AG04449 (cell line): ENCODE measurements around the gene THSD1.

Experiments
- CTCF ChIA-PET: fragments of 350-600 bp; formaldehyde crosslinking; extraction: SDS; loops from one replicate; lab custom pipeline; 2021; ENCODE audit warnings: antibody characterized with exemption; lab: Yijun Ruan, JAX
- POLR2A ChIA-PET: fragments of 400-600, 350-600 bp; formaldehyde crosslinking; extraction: SDS; loops from one replicate; lab custom pipeline; 2020; ENCODE audit warnings: antibody characterized with exemption, inconsistent platforms; lab: Yijun Ruan, JAX
- DNase-seq: peaks from one replicate; pipeline ENCODE4 v3.0.0-alpha.2; 2010; ENCODE audit warnings: low read depth, low spot score
- H3K4me3 ChIP-seq: 2 replicates; pipeline ENCODE4 v1.5.1; 2011; ENCODE audit warnings: low read depth, mild to moderate bottlenecking, control low read depth, low read length
- CTCF ChIP-seq: IDR thresholded peaks from one replicate; pipeline ENCODE4 v1.5.1; 2011; ENCODE audit warnings: mild to moderate bottlenecking, moderate library complexity, low read length, control low read depth, inconsistent platforms; ENCODE audit not compliant: insufficient read depth; ENCODE audit errors: missing control alignments

The THSD1 gene

GRCh38 chr13:52405369-52405766 is 604 bp downstream of the THSD1 start:
- peak overlapping the region; percentile 66 for H3K4me3 ChIP-seq
- DNase-seq, result no peak
- ChIA-PET CTCF (interaction anchor here (0.9 kb wide), 1 partner anchor 45 kb away, joined by 4 read pairs; no protein-coding TSS in a partner anchor), POLR2A (no interaction called here)
- no peak for TF ChIP-seq CTCF

- H3K4me3 ChIP-seq, result no peak overlapping the region
- CTCF ChIA-PET, result interaction anchor here (2.7 kb wide), 1 partner anchor 51 kb away, joined by 12 read pairs; the partner anchor contains the start of gene VPS36
- no peak for DNase-seq
- TF ChIP-seq CTCF, result no peak
- POLR2A ChIA-PET, result no interaction called here
Observed at GRCh38 chr13:52399708-52400107, 6.3 kb downstream of the THSD1 start.

GRCh38 chr13:52399046-52399445 is 6.9 kb downstream of the THSD1 start:
- H3K4me3 ChIP-seq, result no peak overlapping the region
- DNase-seq, result no peak
- POLR2A ChIA-PET, result no interaction called here
- no peak for TF ChIP-seq CTCF
- CTCF ChIA-PET, result interaction anchor here (2.7 kb wide), 1 partner anchor 52 kb away, joined by 12 read pairs; the partner anchor contains the start of gene VPS36

GRCh38 chr13:52395704-52396103 is 10.3 kb downstream of the THSD1 start:
- no peak overlapping the region for H3K4me3 ChIP-seq
- DNase-seq, result no peak
- ChIA-PET POLR2A (no interaction called here), CTCF (no interaction called here)
- TF ChIP-seq CTCF, result no peak

GRCh38 chr13:52394586-52394985 is 11.4 kb downstream of the THSD1 start:
- no peak overlapping the region for H3K4me3 ChIP-seq
- CTCF ChIA-PET, result no interaction called here
- POLR2A ChIA-PET, result no interaction called here
- TF ChIP-seq CTCF, result no peak
- no peak for DNase-seq

GRCh38 chr13:52393572-52394357 is 12.2 kb downstream of the THSD1 start:
- DNase-seq, result no peak
- CTCF ChIA-PET, result no interaction called here
- POLR2A ChIA-PET, result no interaction called here
- no peak for TF ChIP-seq CTCF
- H3K4me3 ChIP-seq, result no peak overlapping the region
